GM21423 (cell line): ENCODE data around the gene LMX1B.

Source experiments
- ATAC-seq: cut with Tn5 transposase; IDR thresholded peaks from one replicate; pipeline ENCODE4 v1.9.1; 2021; ENCODE audit warnings: mild to moderate bottlenecking, moderate library complexity; ENCODE audit not compliant: unreplicated experiment

The LMX1B gene

GRCh38 chr9:126693428-126693944, 79.8 kb downstream of the LMX1B start:
- no peak for ATAC-seq

GRCh38 chr9:126694206-126695081, 80.7 kb downstream of the LMX1B start:
- ATAC-seq = no peak

- ATAC-seq = no peak
Observed at GRCh38 chr9:126695186-126695585, 81.5 kb downstream of the LMX1B start.

- no peak for ATAC-seq
Observed at GRCh38 chr9:126695701-126696400, 82.1 kb downstream of the LMX1B start.

GRCh38 chr9:126696401-126697145, 82.8 kb downstream of the LMX1B start:
- no peak for ATAC-seq

- ATAC-seq = no peak
Observed at GRCh38 chr9:126697330-126697729, 83.6 kb downstream of the LMX1B start.

- ATAC-seq = no peak
Observed at GRCh38 chr9:126698251-126698650, 84.5 kb downstream of the LMX1B start.

- no peak for ATAC-seq
Observed at GRCh38 chr9:126698756-126699155, 85.0 kb downstream of the LMX1B start.

- ATAC-seq = no peak
Observed at GRCh38 chr9:126699401-126699881, 85.7 kb downstream of the LMX1B start.

- no peak for ATAC-seq
Observed at GRCh38 chr9:126700296-126700695, 86.6 kb downstream of the LMX1B start.

- ATAC-seq = no peak
Observed at GRCh38 chr9:126700903-126701812, 87.4 kb downstream of the LMX1B start.

- ATAC-seq = no peak
Observed at GRCh38 chr9:126701813-126702140, 88.0 kb downstream of the LMX1B start.

GRCh38 chr9:126702151-126703001, 88.6 kb downstream of the LMX1B start:
- ATAC-seq = no peak

GRCh38 chr9:126703002-126703865, 89.5 kb downstream of the LMX1B start:
- no peak for ATAC-seq

- no peak for ATAC-seq
Observed at GRCh38 chr9:126703866-126704156, 90.1 kb downstream of the LMX1B start.

- no peak for ATAC-seq
Observed at GRCh38 chr9:126704157-126704891, 90.6 kb downstream of the LMX1B start.

GRCh38 chr9:126704892-126705766, 91.4 kb downstream of the LMX1B start:
- ATAC-seq = no peak
